ENCODE data around the gene NFKBIE. TPM values are rescaled to one million over a fixed set of nuclear protein-coding genes. Genes with fewer than 3 reads are reported as not detected.

Gene NFKBIE
- total and polyA plus RNA-seq, 2 experiments from 2014 or later: 12.5 to 34.2 TPM

GRCh38 chr6:44261581-44261980 lies 3.8 kb downstream of the NFKBIE start:
- no peak for DNase-seq (ENCODE audit: low read depth in 1 of 2, low spot score in 1 of 2)
- H3K9me3 ChIP-seq (ENCODE audit: low read depth): no peaks in the 10 kb centered on the region
- no peak overlapping the region for H3K27ac ChIP-seq
- H3K4me1 ChIP-seq (ENCODE audit: low read depth): peaks cover 3% of the 10 kb centered on the region
- no peak overlapping the region for H3K4me3 ChIP-seq
- no peaks in the 10 kb centered on the region for H3K36me3 ChIP-seq
- no peaks in the 10 kb centered on the region for H3K27me3 ChIP-seq
- no peak for TF ChIP-seq CTCF (IDR thresholded peaks at IDR 0.05; ENCODE audit: low read depth, low read length)

GRCh38 chr6:44260451-44261297 lies 4.7 kb downstream of the NFKBIE start:
- Histone ChIP-seq H3K4me1 (ENCODE audit: low read depth) (peaks cover 3% of the 10 kb centered on the region), H3K27ac (no peak overlapping the region), H3K36me3 (peaks cover 1% of the 10 kb centered on the region), H3K9me3 (ENCODE audit: low read depth) (no peaks in the 10 kb centered on the region), H3K27me3 (no peaks in the 10 kb centered on the region), H3K4me3 (no peak overlapping the region)
- no peak for DNase-seq (ENCODE audit: low read depth in 1 of 2, low spot score in 1 of 2)
- no peak for TF ChIP-seq CTCF (IDR thresholded peaks at IDR 0.05; ENCODE audit: low read depth, low read length)

GRCh38 chr6:44260011-44260410 lies 5.3 kb downstream of the NFKBIE start:
- Histone ChIP-seq H3K27ac (no peak overlapping the region), H3K36me3 (peaks cover 8% of the 10 kb centered on the region), H3K4me3 (no peak overlapping the region), H3K9me3 (ENCODE audit: low read depth) (no peaks in the 10 kb centered on the region), H3K4me1 (ENCODE audit: low read depth) (peaks cover 3% of the 10 kb centered on the region), H3K27me3 (no peaks in the 10 kb centered on the region)
- TF ChIP-seq CTCF (IDR thresholded peaks at IDR 0.05; ENCODE audit: low read depth, low read length): no peak
- DNase-seq (ENCODE audit: low read depth in 1 of 2, low spot score in 1 of 2): no peak

- Histone ChIP-seq H3K4me1 (ENCODE audit: low read depth) (no peaks in the 10 kb centered on the region), H3K27ac (no peak overlapping the region), H3K27me3 (no peaks in the 10 kb centered on the region), H3K36me3 (peaks cover 19% of the 10 kb centered on the region), H3K9me3 (ENCODE audit: low read depth) (no peaks in the 10 kb centered on the region), H3K4me3 (no peak overlapping the region)
- DNase-seq (ENCODE audit: low read depth in 1 of 2, low spot score in 1 of 2): no peak
- no peak for TF ChIP-seq CTCF (IDR thresholded peaks at IDR 0.05; ENCODE audit: low read depth, low read length)
These were observed 6.4 kb downstream of the NFKBIE start for GRCh38 chr6:44258921-44259320.

- no peak for DNase-seq (ENCODE audit: low read depth in 1 of 2, low spot score in 1 of 2)
- Histone ChIP-seq H3K4me3 (no peak overlapping the region), H3K4me1 (ENCODE audit: low read depth) (no peaks in the 10 kb centered on the region), H3K27me3 (no peaks in the 10 kb centered on the region), H3K36me3 (peaks cover 24% of the 10 kb centered on the region), H3K9me3 (ENCODE audit: low read depth) (no peaks in the 10 kb centered on the region), H3K27ac (no peak overlapping the region)
- no peak for TF ChIP-seq CTCF (IDR thresholded peaks at IDR 0.05; ENCODE audit: low read depth, low read length)
These were observed 7.0 kb downstream of the NFKBIE start for GRCh38 chr6:44258325-44258863.
